Mesothelial cell of epicardium (in vitro differentiated cells): Measurements from ENCODE around the gene WNT3. TPM values are rescaled to one million over a fixed set of nuclear protein-coding genes. Genes with fewer than 3 reads are reported as not detected.
"Not testable (repeated sequence)": the region's sequence is repeated elsewhere in the genome, so short reads cannot be mapped to it uniquely, and the experiment has no call there.

Experiments
- DNase-seq, 2 experiments: peaks; one replicate each; pipeline ENCODE4 v3.0.0; 2021; ENCODE audit warnings: low spot score in 2 of 2; ENCODE audit not compliant: unreplicated experiment in 2 of 2
- H3K27ac Mint-ChIP-seq: 2 replicates; pipeline ENCODE4 v1.8.0; 2021; ENCODE audit warnings: mixed read lengths
- H3K27me3 Mint-ChIP-seq: 2 replicates; pipeline ENCODE4 v1.8.0; 2021; ENCODE audit warnings: low read depth, mixed read lengths
- H3K36me3 Mint-ChIP-seq: 2 replicates; pipeline ENCODE4 v1.8.0; 2021; ENCODE audit warnings: mixed read lengths
- H3K4me1 Mint-ChIP-seq: 2 replicates; pipeline ENCODE4 v1.8.0; 2021; ENCODE audit warnings: mixed read lengths
- H3K4me3 Mint-ChIP-seq: 2 replicates; pipeline ENCODE4 v1.8.0; 2021; ENCODE audit warnings: mild to moderate bottlenecking, moderate library complexity, mixed read lengths
- H3K9me3 Mint-ChIP-seq: 2 replicates; pipeline ENCODE4 v1.8.0; 2021; ENCODE audit warnings: mixed read lengths
- CTCF ChIP-seq: fragments of 200-600 bp; sonication (generic); IDR thresholded peaks from one replicate; pipeline ENCODE4 v1.5.0; 2021; ENCODE audit warnings: antibody characterized with exemption; ENCODE audit not compliant: unreplicated experiment
- total RNA-seq: library from RNA; stranded (reverse); gene quantifications from 3 replicates; pipeline ENCODE4 v1.2.1, GENCODE V29; 2021

The WNT3 gene
- total RNA-seq, 1 donor from 2014 or later: 65.7 TPM

DNA sequence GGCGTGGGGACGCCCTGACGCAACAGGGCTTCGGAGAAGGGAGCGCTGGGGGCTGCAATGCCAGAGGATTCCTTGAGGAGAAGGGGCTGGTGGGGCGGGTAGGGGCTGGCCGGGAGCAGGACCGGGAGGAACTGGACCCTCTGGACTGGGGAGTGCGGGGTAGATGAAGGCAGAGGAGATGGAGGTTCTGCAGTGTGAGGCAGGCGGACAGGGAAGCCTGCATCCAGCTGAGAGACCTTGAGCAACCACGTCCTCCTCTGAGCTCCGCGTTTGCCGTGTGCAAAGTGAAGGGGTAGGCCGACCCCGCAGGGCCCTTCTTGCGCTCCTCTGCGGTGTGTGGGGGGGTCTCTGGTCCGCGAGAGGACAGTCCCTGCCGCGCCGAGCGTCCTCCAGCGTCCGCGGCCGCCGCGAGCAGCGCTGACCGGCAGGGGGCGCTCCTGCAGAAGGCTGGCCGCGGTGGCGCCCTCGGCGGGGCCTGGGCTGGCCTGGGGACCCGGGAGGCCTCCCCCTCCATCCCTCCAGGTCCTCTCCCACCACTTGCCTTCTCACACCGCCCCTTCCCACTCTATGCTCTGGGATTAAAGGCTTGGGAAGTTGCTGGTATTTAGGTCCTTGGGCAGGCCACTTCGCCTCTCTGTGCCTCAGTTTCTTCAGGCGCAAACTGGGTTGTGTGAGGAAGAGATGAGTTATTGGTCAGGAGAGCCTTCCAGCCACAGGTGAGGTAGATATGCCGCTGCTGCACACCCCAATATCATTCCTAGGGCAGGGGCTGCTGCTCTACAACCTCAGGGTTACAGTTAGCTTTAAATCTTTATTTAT lies 23.3 kb upstream of the WNT3 start:
- Mint-ChIP-seq H3K4me3 (peak overlapping the region; percentile 18), H3K27ac (no peak overlapping the region), H3K27me3 (peaks cover 14% of the 10 kb centered on the region), H3K4me1 (no peaks in the 10 kb centered on the region), H3K36me3 (no peaks in the 10 kb centered on the region), H3K9me3 (peaks cover 8% of the 10 kb centered on the region)
- peak; percentile 90 for TF ChIP-seq CTCF
- DNase-seq: peak in 1 of 2 experiments; percentile 72

DNA sequence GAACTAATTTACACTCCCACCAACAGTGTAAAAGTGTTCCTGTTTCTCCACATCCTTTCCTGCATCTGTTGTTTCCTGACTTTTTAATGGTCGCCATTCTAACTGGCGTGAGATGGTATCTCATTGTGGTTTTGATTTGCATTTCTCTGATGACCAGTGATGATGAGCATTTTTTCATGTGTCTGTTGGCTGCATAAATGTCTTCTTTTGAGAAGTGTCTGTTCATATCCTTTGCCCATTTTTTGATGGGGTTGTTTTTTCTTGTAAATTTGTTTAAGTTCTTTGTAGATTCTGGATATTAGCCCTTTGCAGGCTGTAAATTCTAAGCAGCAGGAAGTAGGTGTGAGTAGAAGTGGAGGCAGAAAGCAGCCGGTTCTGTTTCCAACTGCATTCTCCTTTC lies 22.1 kb upstream of the WNT3 start:
- H3K27ac Mint-ChIP-seq, H3K9me3 Mint-ChIP-seq, H3K4me1 Mint-ChIP-seq, H3K36me3 Mint-ChIP-seq, DNase-seq, H3K4me3 Mint-ChIP-seq: not testable (repeated sequence)
- H3K27me3 Mint-ChIP-seq: peaks cover 14% of the 10 kb centered on the region

DNA sequence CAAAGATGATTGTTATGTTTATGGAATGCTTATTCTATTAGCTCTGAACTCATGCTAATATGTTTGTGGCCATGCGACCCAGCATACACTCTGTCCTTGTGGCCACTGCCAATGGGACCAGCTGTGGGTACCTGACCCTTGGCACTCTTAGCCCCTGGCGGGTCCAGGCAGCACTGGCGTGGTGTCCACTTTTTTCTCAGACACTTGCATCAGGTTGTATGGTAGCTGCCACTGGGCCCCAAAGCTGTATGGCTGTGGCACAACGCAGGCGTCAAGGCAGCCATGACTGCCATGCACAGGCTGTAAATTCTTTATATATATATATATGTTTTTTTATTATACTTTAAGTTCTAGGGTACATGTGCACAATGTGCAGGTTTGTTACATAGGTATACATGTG lies 20.7 kb upstream of the WNT3 start:
- Mint-ChIP-seq H3K27me3 (peaks cover 14% of the 10 kb centered on the region), H3K36me3 (no peaks in the 10 kb centered on the region), H3K27ac (no peak overlapping the region), H3K4me3 (no peak overlapping the region), H3K4me1 (peaks cover 9% of the 10 kb centered on the region), H3K9me3 (peaks cover 8% of the 10 kb centered on the region)
- no peak for TF ChIP-seq CTCF
- no peak for DNase-seq

GRCh38 chr17:46837521-46837920 lies 19.0 kb upstream of the WNT3 start:
- no peak for DNase-seq
- TF ChIP-seq CTCF: no peak
- H3K9me3 Mint-ChIP-seq: peaks cover under 1% of the 10 kb centered on the region
- no peaks in the 10 kb centered on the region for H3K36me3 Mint-ChIP-seq
- no peak overlapping the region for H3K27ac Mint-ChIP-seq
- no peak overlapping the region for H3K4me3 Mint-ChIP-seq
- peaks cover 19% of the 10 kb centered on the region for H3K4me1 Mint-ChIP-seq
- H3K27me3 Mint-ChIP-seq: peaks cover 14% of the 10 kb centered on the region

DNA sequence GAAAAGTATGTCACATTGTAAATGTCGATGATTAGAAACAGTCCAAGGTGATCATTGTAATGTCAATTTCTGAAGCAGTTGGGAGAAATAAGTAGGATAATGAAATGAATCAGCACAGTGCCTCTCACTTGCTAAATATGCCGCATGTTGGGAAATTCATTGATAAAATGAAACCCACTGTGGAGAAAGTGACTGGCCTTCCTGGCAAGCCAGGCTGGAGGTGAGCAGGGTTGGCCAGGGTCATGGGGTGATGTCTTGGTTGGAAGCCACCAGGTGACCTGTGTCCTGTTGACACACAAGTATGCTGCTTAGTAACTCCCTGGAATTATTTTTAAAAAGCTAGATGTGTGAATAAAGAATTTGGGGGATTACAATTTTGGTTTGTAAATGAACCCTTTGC lies 18.0 kb upstream of the WNT3 start:
- no peak overlapping the region for H3K4me3 Mint-ChIP-seq
- no peaks in the 10 kb centered on the region for H3K9me3 Mint-ChIP-seq
- H3K4me1 Mint-ChIP-seq: peaks cover 24% of the 10 kb centered on the region
- H3K36me3 Mint-ChIP-seq: no peaks in the 10 kb centered on the region
- DNase-seq: no peak
- TF ChIP-seq CTCF: no peak
- no peak overlapping the region for H3K27ac Mint-ChIP-seq
- H3K27me3 Mint-ChIP-seq: peaks cover 12% of the 10 kb centered on the region

GRCh38 chr17:46834846-46835245 lies 16.4 kb upstream of the WNT3 start:
- TF ChIP-seq CTCF: no peak
- H3K4me1 Mint-ChIP-seq: peaks cover 24% of the 10 kb centered on the region
- H3K27ac Mint-ChIP-seq: no peak overlapping the region
- no peaks in the 10 kb centered on the region for H3K36me3 Mint-ChIP-seq
- H3K27me3 Mint-ChIP-seq: no peaks in the 10 kb centered on the region
- H3K4me3 Mint-ChIP-seq: no peak overlapping the region
- no peaks in the 10 kb centered on the region for H3K9me3 Mint-ChIP-seq
- no peak for DNase-seq
